ENCODE measurements around the gene NCSTN. TPM values are rescaled to one million over a fixed set of nuclear protein-coding genes. Genes with fewer than 3 reads are reported as not detected.

The NCSTN gene
- total and polyA plus RNA-seq, 9 of the 15 experiments (the other 6 are each of a cell fraction or from before 2014, with no cell fraction given) = 21.3 to 91.1 (median 57.9) TPM

DNA sequence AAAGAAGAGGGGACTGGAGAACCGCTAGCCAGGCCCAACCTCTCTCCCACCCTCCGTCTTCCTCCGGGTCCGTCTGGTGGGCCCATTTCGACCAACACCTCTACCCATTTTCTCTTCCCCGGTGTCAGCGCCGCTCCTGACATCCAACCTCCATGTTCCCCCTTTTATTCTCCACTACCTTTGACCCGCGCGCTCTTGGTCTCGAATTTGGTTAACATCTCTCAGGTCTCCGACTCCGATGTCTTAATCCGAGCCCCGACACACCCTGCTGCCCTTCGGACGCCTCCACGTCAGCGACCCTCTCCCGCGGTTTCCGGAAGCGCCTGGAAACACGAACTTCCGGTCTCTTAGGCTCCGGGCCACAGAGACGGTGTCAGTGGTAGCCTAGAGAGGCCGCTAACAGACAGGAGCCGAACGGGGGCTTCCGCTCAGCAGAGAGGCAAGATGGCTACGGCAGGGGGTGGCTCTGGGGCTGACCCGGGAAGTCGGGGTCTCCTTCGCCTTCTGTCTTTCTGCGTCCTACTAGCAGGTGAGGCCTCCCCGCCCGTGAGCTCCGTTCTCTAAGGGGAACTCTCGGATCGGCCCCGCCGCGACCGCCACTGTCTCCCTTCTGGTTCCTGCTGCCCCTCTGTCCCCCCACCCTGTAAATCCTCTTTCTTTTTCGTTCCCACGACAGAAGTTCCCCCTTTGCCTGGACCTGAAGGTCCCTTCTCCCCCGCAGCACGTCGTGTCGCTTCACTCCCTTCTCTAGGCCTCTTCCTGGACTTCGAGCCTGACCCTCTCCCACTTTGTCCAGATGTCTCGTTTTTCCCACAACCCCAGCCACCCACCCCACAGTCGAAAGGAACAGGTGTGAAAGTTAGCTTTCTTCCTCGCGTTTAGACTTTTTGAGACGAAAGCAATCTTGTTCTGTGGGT lies at the start of gene NCSTN, which contains the start of gene COPA (continued):
- peak; percentile 30; the same call in 1 of the 2 replicates for TF ChIP-seq NCOR1 (IDR thresholded peaks at IDR 0.05)
- no peak for TF ChIP-seq BCL6 (CRISPR knock-in tag; IDR thresholded peaks at IDR 0.05)
- no peak for TF ChIP-seq ZNF764 (CRISPR knock-in tag; IDR thresholded peaks at IDR 0.05; ENCODE audit: low read depth)
- no peak for TF ChIP-seq SMAD3 (CRISPR knock-in tag; conservative IDR thresholded peaks at IDR 0.05)
- TF ChIP-seq ZNF282 (CRISPR knock-in tag; IDR thresholded peaks at IDR 0.05) = no peak
- no peak; the same call in 1 of the 2 replicates for TF ChIP-seq CXXC5 (CRISPR knock-in tag; IDR thresholded peaks at IDR 0.05)
- TF ChIP-seq, protein P1, sequence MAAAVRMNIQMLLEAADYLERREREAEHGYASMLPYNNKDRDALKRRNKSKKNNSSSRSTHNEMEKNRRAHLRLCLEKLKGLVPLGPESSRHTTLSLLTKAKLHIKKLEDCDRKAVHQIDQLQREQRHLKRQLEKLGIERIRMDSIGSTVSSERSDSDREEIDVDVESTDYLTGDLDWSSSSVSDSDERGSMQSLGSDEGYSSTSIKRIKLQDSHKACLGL (CRISPR knock-in tag; IDR thresholded peaks at IDR 0.05; ENCODE audit: borderline replicate concordance, poor library complexity, severe bottlenecking) = no peak
- no peak for TF ChIP-seq ELK3 (CRISPR knock-in tag; IDR thresholded peaks at IDR 0.05)
- no peak; a peak in 2 of 4 replicates for TF ChIP-seq RCOR1 (IDR thresholded peaks at IDR 0.05; ENCODE audit: borderline replicate concordance in 1 of 2, low read depth in 2 of 2, low read length in 2 of 2)
- TF ChIP-seq GTF2A2 (tag; IDR thresholded peaks at IDR 0.05) = no peak
- no peak for TF ChIP-seq BHLHE40 (IDR thresholded peaks at IDR 0.05; ENCODE audit: low read length)
- no peak for TF ChIP-seq PRMT5 (CRISPR knock-in tag; IDR thresholded peaks at IDR 0.05)
- TF ChIP-seq ELF2 (CRISPR knock-in tag; IDR thresholded peaks at IDR 0.05) = peak; percentile 69
- TF ChIP-seq ATF7 (IDR thresholded peaks at IDR 0.05) = peak; percentile 80
- TF ChIP-seq, protein P2, sequence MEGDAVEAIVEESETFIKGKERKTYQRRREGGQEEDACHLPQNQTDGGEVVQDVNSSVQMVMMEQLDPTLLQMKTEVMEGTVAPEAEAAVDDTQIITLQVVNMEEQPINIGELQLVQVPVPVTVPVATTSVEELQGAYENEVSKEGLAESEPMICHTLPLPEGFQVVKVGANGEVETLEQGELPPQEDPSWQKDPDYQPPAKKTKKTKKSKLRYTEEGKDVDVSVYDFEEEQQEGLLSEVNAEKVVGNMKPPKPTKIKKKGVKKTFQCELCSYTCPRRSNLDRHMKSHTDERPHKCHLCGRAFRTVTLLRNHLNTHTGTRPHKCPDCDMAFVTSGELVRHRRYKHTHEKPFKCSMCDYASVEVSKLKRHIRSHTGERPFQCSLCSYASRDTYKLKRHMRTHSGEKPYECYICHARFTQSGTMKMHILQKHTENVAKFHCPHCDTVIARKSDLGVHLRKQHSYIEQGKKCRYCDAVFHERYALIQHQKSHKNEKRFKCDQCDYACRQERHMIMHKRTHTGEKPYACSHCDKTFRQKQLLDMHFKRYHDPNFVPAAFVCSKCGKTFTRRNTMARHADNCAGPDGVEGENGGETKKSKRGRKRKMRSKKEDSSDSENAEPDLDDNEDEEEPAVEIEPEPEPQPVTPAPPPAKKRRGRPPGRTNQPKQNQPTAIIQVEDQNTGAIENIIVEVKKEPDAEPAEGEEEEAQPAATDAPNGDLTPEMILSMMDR (IDR thresholded peaks at IDR 0.05 in 2 of 3, conservative IDR thresholded peaks at IDR 0.05 in 1 of 3; ENCODE audit: insufficient read depth in 2 of 3, low read depth in 1 of 3, low read length in 3 of 3) = peak in 1 of 3 experiments; percentile 4; a peak in 1 of 6 replicates
- TF ChIP-seq, protein P3, sequence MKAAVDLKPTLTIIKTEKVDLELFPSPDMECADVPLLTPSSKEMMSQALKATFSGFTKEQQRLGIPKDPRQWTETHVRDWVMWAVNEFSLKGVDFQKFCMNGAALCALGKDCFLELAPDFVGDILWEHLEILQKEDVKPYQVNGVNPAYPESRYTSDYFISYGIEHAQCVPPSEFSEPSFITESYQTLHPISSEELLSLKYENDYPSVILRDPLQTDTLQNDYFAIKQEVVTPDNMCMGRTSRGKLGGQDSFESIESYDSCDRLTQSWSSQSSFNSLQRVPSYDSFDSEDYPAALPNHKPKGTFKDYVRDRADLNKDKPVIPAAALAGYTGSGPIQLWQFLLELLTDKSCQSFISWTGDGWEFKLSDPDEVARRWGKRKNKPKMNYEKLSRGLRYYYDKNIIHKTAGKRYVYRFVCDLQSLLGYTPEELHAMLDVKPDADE (conservative IDR thresholded peaks at IDR 0.05; ENCODE audit: control insufficient read depth, low read depth, low read length) = peak; percentile 77
- TF ChIP-seq STAT6 (CRISPR knock-in tag; IDR thresholded peaks at IDR 0.05) = no peak
